ENCODE results near the gene SIGLEC8. TPM values are rescaled to one million over a fixed set of nuclear protein-coding genes. Genes with fewer than 3 reads are reported as not detected.

SIGLEC8 gene
- total and polyA plus RNA-seq, 10 of the 15 experiments (the other 5 are each of a cell fraction or from before 2014, with no cell fraction given) = not detected

GRCh38 chr19:51457351-51458013 lies 772 bp downstream of the SIGLEC8 start:
- ChIA-PET SMC1A (ENCODE audit: uncharacterized antibody, unreplicated experiment) (no interaction called here), POLR2A (no interaction called here), RAD21 (ENCODE audit: unreplicated experiment) (no interaction called here), CTCF (no interaction called here)
- FAIRE-seq (no peak), DNase-seq (ENCODE audit: low read depth, low spot score) (no peak), ATAC-seq (no peak)
- Histone ChIP-seq H3K27ac (ENCODE audit: control insufficient read depth, insufficient read depth) (no peak overlapping the region), H4K20me1 (ENCODE audit: control insufficient read depth, insufficient read depth) (no peaks in the 10 kb centered on the region), H3K4me1 (ENCODE audit: control insufficient read depth, insufficient read depth, low read length) (no peaks in the 10 kb centered on the region), H3K9ac (ENCODE audit: control insufficient read depth, insufficient read depth, low read length) (no peak overlapping the region), H3K79me2 (ENCODE audit: control insufficient read depth, insufficient read depth, low read length) (no peaks in the 10 kb centered on the region), H2AFZ (ENCODE audit: control insufficient read depth, low read depth, low read length) (no peak overlapping the region), H3K4me2 (ENCODE audit: control insufficient read depth, insufficient read depth) (no peak overlapping the region), H3K9me3 (replicated peaks; ENCODE audit: control insufficient read depth, insufficient read depth, low read length) (no peaks in the 10 kb centered on the region), H3K36me3 (ENCODE audit: control insufficient read depth in 2 of 2, insufficient read depth in 2 of 2, low read length in 1 of 2) (no peaks in the 10 kb centered on the region), H3K27me3 (replicated peaks in 1 of 2; ENCODE audit: control insufficient read depth in 2 of 2, insufficient read depth in 2 of 2, low read length in 1 of 2) (no peaks in the 10 kb centered on the region), H3K4me3 (no peak overlapping the region)
- no peak for TF ChIP-seq MTA3 (IDR thresholded peaks at IDR 0.05; ENCODE audit: borderline replicate concordance, low read length)
- no peak for TF ChIP-seq DPF2 (IDR thresholded peaks at IDR 0.05)
- TF ChIP-seq CBFB (IDR thresholded peaks at IDR 0.05; ENCODE audit: low read depth) = no peak
- no peak for TF ChIP-seq PAX5 (IDR thresholded peaks at IDR 0.05; ENCODE audit: borderline replicate concordance, low read depth, low read length)
- TF ChIP-seq IKZF1 (conservative IDR thresholded peaks at IDR 0.05) = no peak
- TF ChIP-seq USF1 (IDR thresholded peaks at IDR 0.05; ENCODE audit: borderline replicate concordance, extremely low read length, insufficient read depth, low read depth, low read length) = no peak
- intact Hi-C loops (cut with micrococcal nuclease; ENCODE audit: unreplicated experiment) = no loop called here
- WGBS (ENCODE audit: insufficient coverage, insufficient replicate concordance, low lambda C conversion rate, missing lambda C conversion rate) = 26% methylated on average over 11 of the region's 11 CpGs
- no TSS peak for BruUV-seq (replicated peaks)
- in situ Hi-C loops (cut with MboI) = no loop called here
